ENCODE results near the gene PTPRN2.

PTPRN2 gene

DNA sequence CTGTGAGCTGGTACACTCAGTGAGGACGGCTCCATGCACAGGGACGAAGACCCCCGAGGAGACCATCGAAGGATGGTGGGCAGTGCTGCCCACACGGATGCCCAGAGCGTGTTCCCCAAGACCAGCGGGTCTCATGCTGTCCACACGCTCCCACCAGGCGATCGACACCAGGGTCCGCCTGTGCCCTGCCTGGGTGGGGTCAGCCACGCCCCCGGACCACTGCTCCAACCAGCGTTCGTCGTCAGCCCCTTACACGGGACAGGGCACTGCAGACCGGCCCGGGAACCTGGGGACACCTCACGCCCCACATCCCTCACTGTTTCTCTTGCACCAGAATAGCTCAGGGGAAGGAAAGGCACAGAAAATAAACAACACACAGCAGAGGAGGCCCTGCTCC lies 1027.4 kb downstream of the PTPRN2 start:
- no peak for DNase-seq (ENCODE audit: low spot score)

DNA sequence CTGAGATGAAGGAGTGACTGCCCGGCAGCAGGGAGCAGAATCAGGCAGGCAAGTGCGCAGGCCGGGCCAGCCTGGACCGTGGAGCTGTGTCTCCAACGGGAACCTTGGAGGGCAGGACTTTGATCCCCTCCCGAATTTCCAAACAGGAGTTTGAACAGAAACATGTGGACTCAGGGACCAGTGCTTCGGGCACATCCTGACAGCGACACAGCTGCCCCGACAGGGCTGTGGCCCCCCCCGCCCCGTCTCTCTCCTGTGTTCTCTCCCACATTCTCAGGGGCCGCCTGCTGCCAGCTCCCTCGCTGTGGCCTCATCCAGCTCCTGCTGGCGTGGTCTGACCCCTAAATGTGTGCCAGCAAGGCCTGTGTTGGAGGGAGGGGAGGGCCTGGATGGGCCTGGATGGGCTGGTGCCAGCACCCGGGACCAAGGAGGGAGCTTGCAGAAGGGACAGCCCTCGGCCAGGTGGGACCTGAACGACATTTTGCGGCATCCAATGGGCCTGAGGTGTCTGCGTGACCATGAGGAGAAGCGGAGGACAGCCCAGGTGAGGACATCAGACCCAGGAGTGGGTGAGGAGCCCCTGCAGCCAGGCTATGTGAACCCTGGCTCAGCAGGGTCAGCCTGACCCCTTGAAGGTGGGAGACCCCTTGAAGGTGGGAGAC lies 1027.9 kb downstream of the PTPRN2 start:
- no peak for DNase-seq (ENCODE audit: low spot score)

DNA sequence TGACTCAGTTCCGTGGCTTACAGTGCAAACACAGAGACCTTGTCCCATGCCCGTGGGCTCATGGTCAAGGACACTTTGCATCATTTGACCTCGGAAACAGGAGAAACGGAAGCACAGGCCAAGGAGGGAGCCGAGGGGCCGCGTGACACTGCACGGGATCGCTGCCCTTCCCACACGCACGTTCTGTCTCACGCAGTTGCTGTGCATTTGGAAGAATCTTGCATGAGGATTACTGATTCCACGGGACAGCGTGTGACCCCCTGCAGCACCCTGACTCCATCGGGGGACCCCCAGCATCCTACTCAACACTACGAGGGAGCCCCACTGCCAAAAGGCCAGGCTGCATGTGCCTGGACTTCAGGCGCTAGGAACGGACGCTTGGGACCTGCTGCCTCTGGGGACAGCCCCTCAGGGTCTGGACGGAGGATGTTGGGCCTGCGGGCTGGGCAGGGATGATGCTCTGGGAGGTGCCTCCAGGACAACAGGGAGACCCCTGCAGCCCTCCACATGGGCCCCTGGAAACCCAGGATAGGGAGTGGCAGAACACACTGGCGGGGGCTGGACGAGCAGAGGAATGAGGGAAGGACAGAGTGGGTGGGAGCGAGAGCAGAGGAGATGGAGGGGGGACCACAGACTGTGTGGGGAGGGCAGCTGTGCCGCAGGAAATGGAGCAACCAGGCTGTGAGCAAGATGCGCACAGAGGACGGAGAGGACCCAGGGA lies 1028.6 kb downstream of the PTPRN2 start:
- DNase-seq (ENCODE audit: low spot score), result no peak

DNA sequence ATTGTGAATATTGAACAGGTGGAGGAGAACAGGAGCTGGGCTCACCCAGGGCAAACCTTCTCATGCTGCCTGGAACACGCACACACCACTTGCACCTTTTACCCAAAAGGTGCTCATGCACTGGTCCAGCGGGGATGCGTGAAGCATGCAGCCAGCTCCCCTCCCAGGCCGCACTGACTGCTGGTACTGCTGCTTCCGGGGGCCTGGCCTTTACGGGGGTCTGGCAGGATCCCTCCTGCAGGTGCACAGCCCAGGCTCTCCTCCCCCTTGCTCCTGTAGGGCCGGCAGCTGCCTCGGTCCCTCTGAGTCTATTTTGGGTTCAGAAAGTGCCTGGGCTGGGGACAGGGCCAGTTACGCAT lies 1029.1 kb downstream of the PTPRN2 start:
- DNase-seq (ENCODE audit: low spot score), result no peak

DNA sequence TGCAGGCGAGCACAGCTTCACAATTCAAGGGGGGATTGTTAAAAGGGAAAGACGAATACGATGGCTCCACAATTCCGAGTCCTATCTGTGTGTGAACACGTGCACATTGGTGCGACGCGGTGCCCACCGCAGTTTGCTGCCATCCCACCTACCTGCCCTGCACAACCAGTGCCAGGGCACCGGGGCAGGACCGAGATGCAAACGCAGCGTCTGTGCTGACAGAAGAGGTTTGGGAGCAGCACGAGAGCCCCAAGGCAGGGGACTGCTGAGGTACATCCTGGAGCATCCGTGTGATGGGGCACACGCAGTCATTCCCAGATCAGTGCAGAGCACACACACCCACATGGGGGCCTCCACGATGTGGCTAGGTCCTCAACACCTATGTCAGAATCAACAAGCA lies 1029.6 kb downstream of the PTPRN2 start:
- DNase-seq (ENCODE audit: low spot score), result no peak

DNA sequence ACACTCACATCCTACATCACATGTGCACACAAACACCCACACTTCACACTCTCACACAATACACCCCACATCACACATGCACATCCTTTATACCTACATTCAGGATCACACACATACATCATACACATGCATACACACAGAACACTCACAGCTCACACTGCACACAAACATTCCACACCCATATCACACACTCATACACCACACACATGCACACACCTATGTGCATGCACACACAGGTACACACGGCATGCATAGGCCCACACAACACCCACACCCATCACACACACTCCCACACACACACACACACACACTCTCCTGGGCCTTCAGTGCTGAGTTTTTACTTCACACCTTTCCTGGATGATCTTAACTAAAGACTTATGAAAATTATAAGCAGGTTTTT lies 1030.4 kb downstream of the PTPRN2 start:
- DNase-seq (ENCODE audit: low spot score), result no peak

DNA sequence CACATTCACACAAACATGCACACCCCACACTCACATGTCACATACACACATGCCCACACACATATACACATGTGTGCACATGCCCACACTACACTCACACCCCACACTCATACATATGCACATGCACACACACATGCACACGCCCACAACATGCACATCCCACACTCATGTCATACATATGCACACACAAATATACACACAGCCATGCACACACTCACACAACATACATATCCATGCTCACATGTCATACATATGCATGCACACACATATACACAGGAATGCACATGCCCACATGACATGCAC lies 1031.0 kb downstream of the PTPRN2 start:
- DNase-seq (ENCODE audit: low spot score), result no peak

DNA sequence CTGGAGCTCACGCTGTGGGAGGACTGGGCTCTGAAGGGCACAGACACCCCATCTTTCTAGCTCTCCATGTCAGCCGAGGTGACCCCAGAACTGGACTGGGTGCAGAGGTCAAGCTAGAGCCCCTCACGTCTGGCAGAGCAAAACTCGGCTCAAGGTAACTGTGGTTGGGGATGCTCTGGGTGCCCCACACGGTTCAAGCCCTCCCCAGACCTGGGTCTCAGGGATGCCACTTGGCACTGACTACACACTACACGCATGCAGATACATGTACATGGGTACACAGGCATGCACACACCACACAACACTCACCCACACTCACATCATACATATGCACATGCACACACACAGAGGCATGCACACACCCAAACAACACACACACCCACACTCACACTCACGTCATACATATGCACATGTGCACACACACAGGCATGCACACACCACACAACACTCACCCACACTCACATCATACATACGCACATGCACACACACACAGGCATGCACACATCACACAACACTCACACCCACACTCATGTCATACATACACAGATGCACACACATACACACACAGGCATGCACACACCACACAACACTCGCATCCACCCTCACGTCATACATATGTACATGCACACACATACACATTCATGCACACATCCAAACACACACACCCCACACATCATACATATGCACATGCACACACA lies 1031.5 kb downstream of the PTPRN2 start:
- no peak for DNase-seq (ENCODE audit: low spot score)

DNA sequence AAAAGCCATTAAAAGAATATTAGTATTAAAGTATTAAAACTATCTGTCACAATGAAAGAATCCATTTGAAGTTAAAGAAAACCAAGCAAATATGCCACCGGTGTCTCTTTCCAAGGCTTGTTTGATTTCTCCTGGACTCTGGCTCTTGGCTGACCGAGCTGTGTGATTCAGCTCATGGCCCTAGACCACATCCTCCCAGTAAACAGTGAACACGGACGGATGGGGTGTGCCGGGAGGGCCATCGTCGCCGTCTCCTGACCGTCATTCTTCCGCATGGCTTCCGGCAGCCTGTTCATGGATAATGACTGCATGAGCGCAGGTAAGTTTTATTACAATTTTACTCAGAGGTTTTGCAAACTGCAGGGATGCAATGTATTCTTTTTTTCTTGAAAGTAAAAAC lies 1032.3 kb downstream of the PTPRN2 start:
- no peak for DNase-seq (ENCODE audit: low spot score)

DNA sequence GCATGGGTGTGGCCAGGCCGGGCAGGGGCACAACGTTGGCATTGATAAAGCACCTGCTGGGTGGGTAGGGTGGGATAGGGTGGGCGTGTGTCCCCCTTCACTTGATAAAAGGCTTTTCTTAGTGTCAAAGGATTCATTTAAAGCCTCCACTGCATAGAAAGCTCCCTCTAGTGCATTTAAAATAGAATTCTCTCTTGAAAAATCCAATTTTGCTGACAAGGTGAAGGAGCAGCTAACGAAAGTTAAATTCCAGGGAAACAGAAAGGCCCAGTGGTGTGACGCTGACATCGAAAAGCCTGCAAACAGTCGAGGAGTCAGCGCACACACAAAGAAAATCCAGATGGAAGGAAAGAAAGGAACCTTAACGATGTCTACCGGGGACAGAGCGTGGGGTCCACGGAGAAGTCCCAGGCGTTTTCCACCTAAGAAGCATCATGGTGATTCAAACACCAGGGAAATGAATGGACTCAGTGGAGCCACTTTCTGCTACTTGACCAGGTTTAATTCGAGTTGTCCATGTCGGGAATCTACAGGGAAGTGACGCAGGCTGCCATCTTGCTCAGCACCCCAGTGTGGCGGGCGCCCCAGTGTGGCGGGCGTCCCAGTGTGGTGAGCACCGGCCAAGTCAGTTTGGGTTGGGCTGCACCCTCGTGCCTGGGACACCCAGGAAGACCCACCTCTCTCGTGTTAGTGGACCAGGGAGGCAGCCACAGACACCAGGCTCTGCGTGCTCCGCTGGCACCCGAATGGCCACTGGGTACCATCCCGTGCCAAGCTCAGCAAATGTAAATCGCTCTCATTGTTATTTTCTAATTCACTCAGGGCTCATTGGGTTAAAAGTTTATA lies 1033.0 kb downstream of the PTPRN2 start:
- DNase-seq (ENCODE audit: low spot score), result no peak

DNA sequence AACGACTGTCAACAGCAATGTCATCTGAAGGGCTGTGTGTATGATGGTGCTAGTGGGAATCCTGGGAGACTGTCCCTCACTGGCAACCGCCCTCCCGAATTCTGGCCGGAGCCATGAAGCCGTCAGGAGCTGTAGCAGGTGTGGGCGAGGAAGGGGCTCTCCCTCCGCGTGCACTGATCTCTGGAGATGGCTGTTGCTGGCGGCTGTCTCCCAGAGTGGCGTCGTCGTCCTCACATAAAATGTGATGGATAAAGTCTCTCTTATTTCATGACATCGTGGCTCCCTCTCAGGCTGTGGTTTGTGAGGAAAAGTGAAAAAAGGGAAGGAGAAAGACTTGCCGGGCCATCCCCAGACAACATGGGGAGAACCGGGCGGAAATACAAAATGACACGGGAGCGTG lies 1034.4 kb downstream of the PTPRN2 start:
- no peak for DNase-seq (ENCODE audit: low spot score)

DNA sequence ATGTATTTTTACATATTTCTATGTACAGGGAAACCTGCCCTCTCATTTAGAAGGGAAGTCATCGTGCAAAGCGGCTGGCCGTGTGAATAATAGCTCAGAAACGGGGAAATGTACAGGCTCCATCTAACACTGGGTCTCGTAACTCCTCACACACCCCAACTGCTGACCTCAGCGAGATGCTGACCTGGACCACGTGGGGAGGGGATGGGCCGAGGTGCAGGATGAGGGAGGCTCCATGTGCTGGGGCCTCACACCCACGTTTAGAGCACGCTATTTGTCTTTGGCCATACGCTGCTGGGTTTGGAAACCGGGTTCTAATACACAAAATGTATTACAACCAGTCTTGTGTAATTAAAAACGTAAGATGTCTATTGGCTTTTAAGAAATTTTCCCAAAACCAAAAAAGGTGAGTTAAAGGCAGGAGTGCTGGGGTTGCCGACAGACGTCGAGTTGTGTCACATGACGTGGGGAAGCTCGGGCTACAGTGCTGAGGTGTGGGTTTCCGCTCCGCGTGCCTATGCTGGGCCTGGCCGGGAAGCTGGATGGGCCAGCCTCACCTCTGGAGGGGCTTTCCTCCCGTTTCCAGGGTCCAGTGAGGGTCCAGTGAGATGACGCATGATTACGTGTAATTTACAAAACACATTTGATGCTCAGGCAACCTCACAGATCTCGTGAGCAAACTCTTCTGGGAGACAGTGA lies 1035.2 kb downstream of the PTPRN2 start:
- no peak for DNase-seq (ENCODE audit: low spot score)

DNA sequence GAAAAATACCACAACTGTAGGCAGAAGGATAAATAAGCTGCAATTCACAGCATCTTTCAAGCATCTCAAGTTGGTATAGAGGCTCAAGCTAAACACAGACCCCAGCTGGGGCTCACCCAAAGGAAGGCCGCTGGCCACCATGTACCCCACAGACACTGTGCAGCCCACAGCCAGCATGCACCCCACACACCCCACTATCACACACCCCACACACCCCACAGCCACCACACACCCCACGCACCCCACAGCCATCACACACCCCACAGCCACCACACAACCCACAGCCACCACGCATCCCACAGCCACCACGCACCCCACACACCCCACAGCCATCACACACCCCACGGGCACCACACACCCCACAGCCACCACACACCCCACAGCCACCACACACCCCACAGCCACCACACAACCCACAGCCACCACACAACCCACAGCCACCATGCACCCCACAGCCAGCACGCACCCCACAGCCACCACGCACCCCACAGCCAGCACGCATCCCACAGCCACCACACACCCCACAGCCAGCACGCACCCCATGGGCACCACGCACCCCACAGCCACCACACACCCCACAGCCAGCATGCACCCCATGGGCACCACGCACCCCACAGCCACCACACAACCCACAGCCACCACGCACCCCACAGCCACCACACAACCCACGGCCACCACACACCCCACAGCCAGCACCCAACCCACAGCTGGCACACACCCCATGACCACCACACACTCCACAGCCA lies 1036.1 kb downstream of the PTPRN2 start:
- DNase-seq (ENCODE audit: low spot score), result no peak

DNA sequence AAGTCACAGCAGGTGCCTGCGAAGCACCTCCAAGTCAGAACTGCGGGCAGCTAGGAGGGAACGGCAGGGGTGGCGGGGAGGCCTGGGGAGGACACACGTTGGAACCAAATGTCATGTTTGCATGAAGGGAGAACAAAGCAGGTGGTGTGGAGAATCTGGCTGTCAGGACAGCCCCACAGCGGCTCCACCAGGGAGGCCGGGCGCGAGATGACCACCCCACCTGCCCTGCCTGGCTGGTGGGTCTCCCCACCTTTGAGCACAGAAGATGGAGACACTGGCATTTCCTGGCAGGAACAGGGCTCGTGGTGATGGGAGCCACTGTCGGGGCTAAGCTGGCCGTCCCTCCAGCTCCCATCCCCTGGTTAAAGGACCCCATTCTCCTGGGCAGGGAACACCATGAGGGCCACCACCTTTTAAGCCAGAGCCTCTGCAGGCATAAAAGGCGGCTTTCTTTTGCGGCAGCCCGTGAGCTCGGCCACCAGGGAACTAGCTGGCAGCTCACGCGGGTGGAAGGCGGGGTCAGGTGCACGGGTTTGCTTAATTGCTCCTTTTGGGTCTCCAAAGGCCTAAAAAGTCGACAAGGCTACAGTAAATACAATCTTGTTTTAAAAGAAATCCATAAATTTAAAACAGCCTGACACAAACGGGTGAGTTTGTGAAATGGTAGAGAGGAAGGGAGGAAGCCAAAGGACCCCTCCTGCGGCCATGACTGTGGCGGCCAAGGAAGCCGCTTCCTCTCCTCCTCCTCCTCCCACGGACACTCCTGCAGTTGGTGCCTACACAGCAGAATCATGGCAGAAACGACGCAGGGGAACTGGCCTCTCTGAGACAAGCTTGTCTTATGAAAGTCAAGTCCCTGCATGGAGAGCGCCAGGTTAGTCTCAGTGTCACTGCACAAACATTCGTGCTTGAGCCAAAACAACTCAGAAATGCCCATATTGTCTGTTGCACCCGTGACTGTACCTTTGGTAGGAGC lies 1037.0 kb downstream of the PTPRN2 start:
- no peak for DNase-seq (ENCODE audit: low spot score)

DNA sequence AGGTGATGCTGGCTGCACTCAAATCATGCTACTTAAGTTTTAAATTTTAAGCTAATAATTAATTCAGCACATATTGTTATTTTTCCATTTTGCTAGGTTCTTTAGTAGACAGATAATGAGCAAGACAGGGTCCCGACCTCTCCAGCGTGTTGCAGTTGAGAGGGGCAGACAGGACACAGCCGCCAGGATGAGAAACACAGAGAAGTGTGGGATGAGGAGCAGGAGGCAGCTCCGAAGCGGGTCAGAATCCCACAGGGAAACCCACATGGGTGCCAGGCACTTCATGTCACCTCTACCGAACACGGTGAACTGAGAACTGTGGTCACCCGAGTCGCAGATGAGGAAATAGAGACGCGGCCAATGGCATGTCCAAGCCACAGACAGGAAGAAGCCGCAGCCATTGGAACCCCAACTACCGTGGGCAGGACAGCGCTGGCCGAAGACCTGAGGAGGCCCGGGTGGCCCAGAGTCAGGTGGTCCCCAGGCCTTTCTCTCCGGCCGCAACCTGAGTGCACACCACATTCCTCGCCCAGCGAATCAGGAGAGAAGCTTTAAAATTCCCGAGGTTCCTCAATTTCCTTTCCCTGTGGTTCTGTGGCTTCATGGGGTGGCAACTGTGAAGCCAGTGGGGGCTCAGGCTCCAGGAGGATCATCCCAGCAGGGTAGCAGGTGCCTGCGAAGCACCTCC lies 1037.9 kb downstream of the PTPRN2 start:
- DNase-seq (ENCODE audit: low spot score), result no peak

DNA sequence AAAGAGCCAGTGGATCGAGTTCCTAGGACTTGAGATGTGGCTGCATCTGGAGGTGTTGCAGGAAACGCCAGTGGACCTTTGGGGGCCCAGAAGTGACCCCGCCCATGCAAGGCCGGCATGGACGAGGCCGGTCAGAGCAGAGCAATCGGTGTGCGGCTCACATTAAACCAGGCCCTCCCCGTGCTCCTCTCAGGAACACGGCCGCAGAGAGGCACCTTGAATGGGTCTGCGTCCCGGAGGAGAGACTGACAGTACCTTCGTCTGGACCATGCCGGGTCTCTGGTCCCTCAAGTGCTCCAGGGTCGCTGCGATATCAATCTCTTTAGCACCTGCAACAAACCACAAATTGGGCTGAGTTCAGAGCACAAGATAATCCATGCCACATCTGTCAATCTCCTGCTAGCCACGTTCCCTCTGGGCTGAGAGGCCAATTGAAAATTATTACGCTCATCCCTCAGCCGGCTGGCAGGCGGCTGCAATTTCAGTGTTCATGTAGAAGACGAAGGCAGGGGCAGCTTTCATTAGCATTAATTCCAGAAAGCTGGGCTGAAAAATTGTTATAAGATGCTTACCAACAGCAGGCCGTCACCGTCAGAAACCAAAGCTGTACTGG lies 1038.8 kb downstream of the PTPRN2 start:
- DNase-seq (ENCODE audit: low spot score), result no peak

DNA sequence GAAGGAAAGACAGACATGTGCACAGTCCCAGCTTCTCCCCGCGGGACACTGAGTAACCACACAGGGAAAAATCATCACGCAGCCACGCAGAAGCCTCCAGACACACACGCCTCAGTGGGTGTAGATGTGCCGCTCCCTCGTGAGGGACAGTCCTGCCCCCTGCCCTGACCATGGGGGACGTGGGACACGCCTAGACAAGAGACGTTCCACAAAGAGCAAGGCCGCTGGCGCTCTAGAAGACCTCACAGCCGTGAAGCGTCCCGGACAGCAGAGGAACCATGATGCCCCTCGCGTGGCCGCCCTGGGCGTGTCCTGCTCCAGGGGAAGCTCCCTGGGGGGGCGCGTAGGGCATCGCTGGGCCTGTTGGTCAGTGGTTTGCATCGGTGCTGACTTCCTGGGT lies 1040.0 kb downstream of the PTPRN2 start:
- no peak for DNase-seq (ENCODE audit: low spot score)

DNA sequence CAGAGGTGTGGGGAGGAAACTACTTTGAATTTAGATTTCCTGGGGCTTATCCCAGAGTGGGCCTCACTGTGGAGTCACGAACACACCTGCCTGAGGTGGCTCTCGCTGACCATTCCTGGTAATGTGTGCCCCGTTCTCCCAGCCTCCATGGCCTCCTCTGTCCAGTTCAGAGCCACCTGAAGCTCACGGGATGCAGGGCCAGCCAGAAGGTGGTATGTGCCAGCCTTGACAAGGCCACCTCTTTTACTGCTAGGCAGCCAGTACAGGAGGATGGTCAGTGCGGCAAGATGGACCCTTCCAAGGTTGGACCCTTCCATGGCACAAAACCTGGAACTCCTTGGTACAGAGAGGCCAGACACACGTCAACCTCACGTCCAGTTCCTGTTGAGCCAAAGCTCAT lies 1040.5 kb downstream of the PTPRN2 start:
- DNase-seq (ENCODE audit: low spot score), result no peak

DNA sequence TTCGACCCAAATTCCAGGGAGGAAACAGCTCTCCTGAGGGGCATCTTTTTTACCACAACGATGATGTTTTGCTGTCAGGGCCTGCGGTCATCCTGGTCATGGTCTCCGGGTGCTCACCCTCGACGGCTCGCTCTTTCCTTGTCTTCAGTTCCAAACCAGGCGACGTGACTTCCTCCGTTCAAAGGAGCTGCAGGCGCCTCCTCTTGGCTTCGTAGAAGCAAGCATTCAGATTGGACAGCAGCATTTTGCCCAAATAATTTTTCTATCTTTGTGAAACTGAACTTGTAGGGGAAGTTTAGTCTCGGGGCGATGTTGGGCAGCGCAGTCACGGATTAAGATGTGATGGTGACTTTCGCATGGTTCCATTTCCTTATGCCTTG lies 1042.0 kb downstream of the PTPRN2 start:
- no peak for DNase-seq (ENCODE audit: low spot score)

Measured in D341Med (cell line).